LNCAP (cell line): ENCODE results near the gene GALNS.

Experiments used
- TF ChIP-seq, protein P1 (sequence below): fragments of 450-650 bp; IDR thresholded peaks from 2 replicates; pipeline ENCODE4 v1.5.1; 2017; ENCODE audit warnings: mild to moderate bottlenecking

Gene GALNS

DNA sequence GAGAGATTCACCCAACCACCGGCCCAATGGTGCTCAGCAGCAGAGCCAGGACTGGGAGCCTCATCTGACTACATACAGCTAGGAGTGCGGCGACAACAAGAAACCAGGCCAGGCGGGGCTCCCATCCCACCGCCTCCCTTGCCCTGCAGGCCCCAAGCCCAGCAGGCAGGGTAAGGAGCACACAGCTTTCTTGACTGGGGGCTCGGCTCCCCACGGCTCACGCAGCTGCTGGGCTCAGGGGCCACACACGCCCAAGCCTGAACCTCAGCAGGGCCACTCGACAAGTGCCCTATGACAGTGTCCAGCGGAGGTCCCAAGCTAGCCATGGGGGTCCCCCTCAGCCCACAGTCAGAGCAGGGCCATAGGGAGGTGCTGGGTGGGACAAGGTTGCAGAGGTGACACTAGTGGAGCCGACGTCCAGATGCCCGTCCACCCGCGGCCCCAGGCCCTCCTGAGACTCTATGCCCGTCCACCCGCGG, 85.4 kb downstream of the GALNS start:
- TF ChIP-seq, protein P1, sequence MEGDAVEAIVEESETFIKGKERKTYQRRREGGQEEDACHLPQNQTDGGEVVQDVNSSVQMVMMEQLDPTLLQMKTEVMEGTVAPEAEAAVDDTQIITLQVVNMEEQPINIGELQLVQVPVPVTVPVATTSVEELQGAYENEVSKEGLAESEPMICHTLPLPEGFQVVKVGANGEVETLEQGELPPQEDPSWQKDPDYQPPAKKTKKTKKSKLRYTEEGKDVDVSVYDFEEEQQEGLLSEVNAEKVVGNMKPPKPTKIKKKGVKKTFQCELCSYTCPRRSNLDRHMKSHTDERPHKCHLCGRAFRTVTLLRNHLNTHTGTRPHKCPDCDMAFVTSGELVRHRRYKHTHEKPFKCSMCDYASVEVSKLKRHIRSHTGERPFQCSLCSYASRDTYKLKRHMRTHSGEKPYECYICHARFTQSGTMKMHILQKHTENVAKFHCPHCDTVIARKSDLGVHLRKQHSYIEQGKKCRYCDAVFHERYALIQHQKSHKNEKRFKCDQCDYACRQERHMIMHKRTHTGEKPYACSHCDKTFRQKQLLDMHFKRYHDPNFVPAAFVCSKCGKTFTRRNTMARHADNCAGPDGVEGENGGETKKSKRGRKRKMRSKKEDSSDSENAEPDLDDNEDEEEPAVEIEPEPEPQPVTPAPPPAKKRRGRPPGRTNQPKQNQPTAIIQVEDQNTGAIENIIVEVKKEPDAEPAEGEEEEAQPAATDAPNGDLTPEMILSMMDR: no peak

DNA sequence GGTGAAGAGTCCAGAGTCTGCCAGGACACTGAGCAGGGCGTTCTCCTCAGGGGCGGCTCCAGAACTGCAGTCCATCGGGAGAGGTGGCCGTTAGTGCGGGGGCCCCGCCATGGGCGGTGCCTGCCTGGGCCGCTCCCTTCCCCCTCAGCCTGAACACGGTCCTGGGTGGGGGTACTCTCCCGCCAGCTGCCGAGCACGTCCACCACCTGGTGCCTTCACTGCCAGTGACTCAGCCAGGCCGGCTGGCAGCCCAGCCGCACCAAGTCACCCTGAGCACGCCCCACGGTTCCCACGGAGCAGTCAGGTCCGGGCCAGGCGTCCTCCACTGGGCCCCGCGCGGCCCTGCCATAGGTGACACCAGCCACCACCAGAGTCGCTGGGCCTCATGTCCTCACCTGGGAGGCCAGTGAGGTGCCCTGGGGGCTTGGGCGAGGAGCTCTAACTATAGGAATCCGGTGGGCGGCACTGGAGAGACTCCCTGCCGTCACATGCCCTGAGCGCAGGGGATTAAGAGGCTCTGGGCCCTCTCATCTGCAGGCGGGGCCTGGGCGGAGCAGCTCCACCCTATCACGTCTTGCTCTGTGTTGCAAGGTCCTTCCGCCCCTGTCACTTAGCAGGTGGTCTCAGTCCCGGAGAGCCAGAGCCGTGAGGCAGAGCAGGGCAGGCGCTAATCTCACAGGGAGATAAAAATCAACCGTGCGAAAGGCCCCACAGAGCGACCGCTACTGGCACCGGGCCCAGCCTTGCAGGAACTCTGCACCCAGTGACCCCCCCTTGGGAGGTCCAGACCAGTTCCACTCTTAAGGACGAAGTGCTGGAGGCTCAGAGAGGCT, 86.1 kb downstream of the GALNS start:
- TF ChIP-seq, protein P1: no peak

DNA sequence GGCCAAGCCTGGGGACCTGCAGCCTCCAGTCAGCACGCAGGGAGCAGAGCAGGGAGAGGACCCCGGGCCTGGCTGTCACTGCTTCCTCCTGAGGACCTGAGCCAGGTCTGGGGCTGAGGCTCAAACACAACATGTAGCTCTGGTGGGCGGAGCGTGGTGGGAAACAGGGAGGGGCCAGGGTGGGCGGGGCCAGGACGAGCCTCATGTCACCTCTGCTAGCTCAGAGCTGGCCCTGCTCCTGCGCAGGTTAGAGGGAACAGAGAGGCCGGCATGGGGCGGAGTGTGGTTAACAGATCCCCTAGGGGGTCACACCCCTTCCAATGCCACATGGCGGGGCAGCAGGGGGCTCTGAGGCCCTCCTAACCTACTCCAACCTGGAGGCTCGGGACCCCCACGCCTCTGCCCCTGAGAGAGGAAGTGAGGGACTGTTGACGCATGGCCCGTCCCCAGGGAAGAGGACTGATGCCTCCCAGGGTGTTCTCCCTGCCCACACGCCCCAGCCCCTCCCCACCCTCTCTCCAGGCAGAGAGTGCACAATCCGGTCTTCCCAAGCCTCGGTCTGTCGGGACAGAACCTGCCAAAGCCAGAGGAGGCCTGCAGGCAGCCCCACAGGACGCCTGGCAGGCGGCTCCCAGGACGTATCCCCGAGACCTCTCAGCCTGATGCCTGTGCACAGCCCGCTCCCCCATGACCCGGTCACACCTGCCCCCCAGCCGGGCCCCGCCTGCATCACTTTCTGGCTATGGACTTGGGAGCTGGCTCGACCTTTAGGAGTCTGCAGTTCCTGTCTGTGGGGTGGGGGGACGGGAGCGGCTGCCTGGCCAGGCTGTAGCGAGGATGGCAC, 86.9 kb downstream of the GALNS start:
- TF ChIP-seq, protein P1: no peak

DNA sequence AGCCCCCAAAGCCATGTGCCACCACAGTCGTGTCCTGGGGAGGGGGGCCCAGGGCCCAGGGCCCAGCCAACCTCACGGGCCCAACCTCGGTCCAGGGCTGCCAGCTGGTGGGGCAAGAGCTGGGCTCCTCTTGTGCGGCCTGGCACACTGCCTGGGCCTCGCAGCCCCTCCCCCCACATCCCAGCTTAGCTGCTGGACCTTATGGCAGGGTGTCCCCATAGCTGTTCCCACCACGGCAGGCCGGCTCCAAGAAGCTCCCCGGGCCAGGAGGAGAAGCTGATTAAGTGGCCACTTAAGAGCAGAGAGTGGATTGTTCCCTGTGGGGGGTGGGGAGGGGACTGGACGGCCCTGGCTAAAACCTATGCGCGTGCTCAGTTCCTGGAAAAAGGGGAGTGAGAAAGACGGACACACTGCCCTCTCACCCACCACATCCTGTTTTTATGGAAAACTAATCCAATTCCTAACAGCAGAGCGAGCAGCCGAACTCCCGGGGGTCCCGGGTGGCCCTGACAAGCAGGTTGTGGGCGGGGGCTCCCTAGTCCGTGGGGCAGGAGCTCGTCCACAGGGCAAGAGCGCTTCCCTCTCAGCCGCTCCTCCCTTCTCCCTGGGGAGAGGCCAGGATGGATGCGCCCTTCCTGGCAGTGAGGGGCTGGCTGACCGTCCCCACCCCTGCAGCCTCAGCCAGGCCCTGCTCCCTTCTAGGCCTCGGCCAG, 88.5 kb downstream of the GALNS start:
- TF ChIP-seq, protein P1: no peak

DNA sequence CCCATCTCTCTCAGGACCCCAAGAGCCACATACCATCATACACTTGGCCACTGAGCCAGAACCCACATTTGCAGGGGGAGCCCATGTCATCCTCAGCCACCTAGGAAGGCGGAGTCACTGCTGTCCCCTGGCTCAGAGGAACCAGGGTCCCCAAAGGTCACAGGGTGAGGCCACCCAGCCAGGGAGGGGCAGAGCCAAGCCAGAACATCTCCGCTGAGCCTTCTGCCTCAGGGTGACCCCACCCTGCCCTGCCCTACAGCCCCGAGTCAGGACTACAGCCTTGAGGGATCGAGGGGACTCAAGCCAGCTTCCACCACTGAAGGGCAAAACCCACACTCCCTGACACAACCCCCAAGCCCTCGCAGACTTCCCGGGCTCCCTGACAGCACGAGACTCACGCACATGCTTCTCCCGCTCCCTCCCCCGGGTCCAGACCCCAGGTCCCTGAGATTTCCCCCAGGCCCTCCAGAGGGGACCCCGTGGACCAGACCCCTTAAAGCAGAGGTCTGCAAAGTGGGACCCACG, 89.1 kb downstream of the GALNS start:
- TF ChIP-seq, protein P1: no peak

DNA sequence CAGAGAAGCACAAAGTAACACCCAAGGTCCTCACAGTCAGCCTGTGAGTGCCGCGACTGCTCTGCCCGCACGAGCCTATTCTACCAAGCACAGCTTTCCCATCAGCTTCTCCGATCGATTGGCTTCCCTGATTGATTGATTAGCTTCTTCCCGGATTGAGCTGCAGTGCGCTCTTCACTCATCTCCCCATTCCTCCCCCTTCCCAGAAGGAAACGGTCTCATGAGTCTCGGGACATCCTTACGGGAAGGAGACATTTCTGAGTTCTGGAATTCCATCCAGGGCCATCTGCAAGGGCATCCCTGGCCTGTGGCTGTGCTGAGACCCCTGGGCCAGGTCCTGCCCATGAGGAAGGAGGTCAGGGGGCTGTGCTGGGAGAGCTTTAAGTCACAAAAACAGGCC, 89.8 kb downstream of the GALNS start:
- TF ChIP-seq, protein P1: no peak

DNA sequence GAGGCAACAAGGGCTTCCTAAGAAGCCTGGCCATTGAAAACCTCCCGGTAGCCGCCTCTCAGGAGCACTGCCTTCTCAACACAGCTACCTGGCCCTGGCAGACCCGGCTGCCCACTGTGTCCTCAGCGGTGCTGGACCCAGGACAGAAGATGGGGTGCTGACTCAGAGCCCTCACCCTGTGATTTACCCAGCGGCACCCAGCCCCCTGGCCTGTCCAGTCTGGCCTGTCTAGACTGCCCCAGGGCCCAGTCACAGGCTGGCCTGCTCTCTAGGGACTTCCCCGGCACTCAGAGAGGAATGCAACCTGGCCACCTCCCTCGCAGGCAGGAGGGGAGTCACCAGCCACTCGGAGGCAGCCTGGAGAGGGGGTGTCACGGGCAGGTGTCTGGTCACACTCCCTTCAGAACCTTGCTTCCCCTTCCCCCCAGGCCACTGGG, 91.8 kb downstream of the GALNS start:
- TF ChIP-seq, protein P1: no peak
